Measurements from ENCODE around the gene CASS4. TPM values are rescaled to one million over a fixed set of nuclear protein-coding genes. Genes with fewer than 3 reads are reported as not detected.

Gene CASS4
- total and polyA plus RNA-seq, 3 donors from 2014 or later: 0.79 to 1.8 (median 0.92) TPM

DNA sequence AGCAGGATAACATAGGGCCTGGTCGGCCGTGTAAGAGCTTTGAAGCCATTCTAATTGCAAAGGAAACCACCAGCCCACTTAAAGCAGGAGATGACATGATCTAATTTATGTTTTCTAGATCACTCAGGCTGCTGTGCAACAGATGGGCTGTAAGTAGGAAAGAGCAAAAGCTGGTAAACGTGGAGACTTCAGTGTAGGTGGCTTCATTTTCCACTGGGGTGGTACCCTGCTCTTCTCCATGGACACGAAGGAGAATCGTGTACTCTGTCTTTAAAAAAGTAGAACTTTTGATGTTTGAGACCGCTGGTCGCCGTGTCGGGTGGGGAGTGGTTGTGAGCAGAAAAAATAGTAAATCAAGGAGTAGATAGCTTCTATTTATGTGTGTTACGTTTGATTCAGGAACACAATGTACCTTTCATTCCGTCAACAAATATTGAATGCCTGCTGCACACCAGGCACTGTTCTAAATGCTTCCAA lies 6.4 kb downstream of the CASS4 start:
- Histone ChIP-seq H3K27me3 (no peaks in the 10 kb centered on the region), H3K36me3 (ENCODE audit: low read depth, missing control alignments) (no peaks in the 10 kb centered on the region), H3K4me1 (peaks cover 8% of the 10 kb centered on the region), H3K27ac (peak overlapping the region in 1 of 2 donors; percentile 62), H3K9me3 (no peaks in the 10 kb centered on the region), H3K4me3 (no peak overlapping the region)
- WGBS, 2 donors: 60 to 71% methylated on average over 11 of the region's 11 CpGs
- intact Hi-C loops (cut with DNase I; ENCODE audit: low total_unique reads): no loop called here
- no peak for DNase-seq
- TF ChIP-seq, protein P1, sequence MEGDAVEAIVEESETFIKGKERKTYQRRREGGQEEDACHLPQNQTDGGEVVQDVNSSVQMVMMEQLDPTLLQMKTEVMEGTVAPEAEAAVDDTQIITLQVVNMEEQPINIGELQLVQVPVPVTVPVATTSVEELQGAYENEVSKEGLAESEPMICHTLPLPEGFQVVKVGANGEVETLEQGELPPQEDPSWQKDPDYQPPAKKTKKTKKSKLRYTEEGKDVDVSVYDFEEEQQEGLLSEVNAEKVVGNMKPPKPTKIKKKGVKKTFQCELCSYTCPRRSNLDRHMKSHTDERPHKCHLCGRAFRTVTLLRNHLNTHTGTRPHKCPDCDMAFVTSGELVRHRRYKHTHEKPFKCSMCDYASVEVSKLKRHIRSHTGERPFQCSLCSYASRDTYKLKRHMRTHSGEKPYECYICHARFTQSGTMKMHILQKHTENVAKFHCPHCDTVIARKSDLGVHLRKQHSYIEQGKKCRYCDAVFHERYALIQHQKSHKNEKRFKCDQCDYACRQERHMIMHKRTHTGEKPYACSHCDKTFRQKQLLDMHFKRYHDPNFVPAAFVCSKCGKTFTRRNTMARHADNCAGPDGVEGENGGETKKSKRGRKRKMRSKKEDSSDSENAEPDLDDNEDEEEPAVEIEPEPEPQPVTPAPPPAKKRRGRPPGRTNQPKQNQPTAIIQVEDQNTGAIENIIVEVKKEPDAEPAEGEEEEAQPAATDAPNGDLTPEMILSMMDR (IDR thresholded peaks at IDR 0.05): no peak
- no peak for TF ChIP-seq POLR2A (IDR thresholded peaks at IDR 0.05)

GRCh38 chr20:56420028-56420427 lies 8.0 kb downstream of the CASS4 start:
- WGBS, 2 donors: 85 to 86% methylated on average over 2 of the region's 2 CpGs
- no peak for DNase-seq
- Histone ChIP-seq H3K4me3 (no peak overlapping the region), H3K9me3 (no peaks in the 10 kb centered on the region), H3K4me1 (peaks cover 8% of the 10 kb centered on the region), H3K36me3 (ENCODE audit: low read depth, missing control alignments) (no peaks in the 10 kb centered on the region), H3K27ac (peak overlapping the region in 1 of 2 donors; percentile 62), H3K27me3 (no peaks in the 10 kb centered on the region)
- intact Hi-C loops (cut with DNase I; ENCODE audit: low total_unique reads): no loop called here
- no peak for TF ChIP-seq POLR2A (IDR thresholded peaks at IDR 0.05)
- TF ChIP-seq, protein P1 (IDR thresholded peaks at IDR 0.05): no peak

- WGBS, 2 donors: 80 to 81% methylated on average over 11 of the region's 11 CpGs
- no peak for DNase-seq
- H3K4me1 ChIP-seq: peaks cover 8% of the 10 kb centered on the region
- H3K4me3 ChIP-seq: no peak overlapping the region
- H3K27me3 ChIP-seq: no peaks in the 10 kb centered on the region
- H3K27ac ChIP-seq: no peak overlapping the region
- intact Hi-C loops (cut with DNase I; ENCODE audit: low total_unique reads): no loop called here
- TF ChIP-seq POLR2A (IDR thresholded peaks at IDR 0.05): no peak
- H3K9me3 ChIP-seq: no peaks in the 10 kb centered on the region
- no peaks in the 10 kb centered on the region for H3K36me3 ChIP-seq (ENCODE audit: low read depth, missing control alignments)
Observed at GRCh38 chr20:56420940-56421688, 9.1 kb downstream of the CASS4 start.

DNA sequence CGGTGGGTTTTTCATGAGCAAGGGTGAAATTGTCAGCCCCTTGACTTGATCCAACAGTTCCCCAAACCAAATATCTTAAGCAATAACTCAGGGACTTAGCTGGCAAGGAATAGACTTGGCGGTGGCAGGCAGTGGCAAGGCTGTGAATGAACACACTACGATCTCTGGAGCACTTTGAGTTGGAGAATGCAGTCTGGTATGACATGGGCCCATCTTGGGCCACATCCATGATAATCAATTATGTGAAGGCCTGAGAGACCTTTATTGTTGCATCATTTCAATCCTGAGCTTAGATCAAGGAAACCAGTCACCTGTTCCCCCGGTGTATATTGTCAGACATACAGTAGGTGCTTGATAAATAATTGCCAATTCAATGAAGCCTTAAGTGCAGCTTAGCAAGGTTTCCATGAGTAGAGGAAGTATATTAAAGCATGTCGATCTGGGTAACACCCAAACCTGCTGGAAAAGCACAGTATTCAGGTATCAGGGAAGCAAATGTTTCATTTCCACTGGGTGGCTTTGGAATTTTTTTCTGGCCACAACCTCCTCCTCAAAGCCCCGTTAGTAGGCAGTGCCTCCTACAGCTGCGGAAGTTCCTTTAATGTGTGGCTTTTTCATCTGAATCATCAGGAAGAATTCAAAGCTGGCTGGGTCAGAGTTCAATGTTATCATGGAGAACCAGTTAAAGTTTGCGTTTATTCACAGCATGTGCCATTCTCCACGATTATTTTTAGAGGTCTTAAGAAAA lies 10.2 kb downstream of the CASS4 start:
- no peaks in the 10 kb centered on the region for H3K36me3 ChIP-seq (ENCODE audit: low read depth, missing control alignments)
- 53 to 54% methylated on average over 8 to 9 of the region's 9 CpGs for WGBS, 2 donors
- peaks cover 8% of the 10 kb centered on the region for H3K4me1 ChIP-seq
- DNase-seq: no peak
- H3K4me3 ChIP-seq: no peak overlapping the region
- intact Hi-C loops (cut with DNase I; ENCODE audit: low total_unique reads): no loop called here
- no peak for TF ChIP-seq POLR2A (IDR thresholded peaks at IDR 0.05)
- TF ChIP-seq, protein P1 (IDR thresholded peaks at IDR 0.05): no peak
- no peak overlapping the region for H3K27ac ChIP-seq
- H3K9me3 ChIP-seq: no peaks in the 10 kb centered on the region
- no peaks in the 10 kb centered on the region for H3K27me3 ChIP-seq

GRCh38 chr20:56422824-56423189 lies 10.7 kb downstream of the CASS4 start:
- no peaks in the 10 kb centered on the region for H3K36me3 ChIP-seq (ENCODE audit: low read depth, missing control alignments)
- H3K4me1 ChIP-seq: peaks cover 8% of the 10 kb centered on the region
- no peak for TF ChIP-seq POLR2A (IDR thresholded peaks at IDR 0.05)
- TF ChIP-seq, protein P1 (IDR thresholded peaks at IDR 0.05): no peak
- no peak for DNase-seq
- H3K4me3 ChIP-seq: no peak overlapping the region
- H3K9me3 ChIP-seq: no peaks in the 10 kb centered on the region
- WGBS, 2 donors: 30 to 46% methylated on average over 4 of the region's 4 CpGs
- intact Hi-C loops (cut with DNase I; ENCODE audit: low total_unique reads): no loop called here
- H3K27ac ChIP-seq: no peak overlapping the region
- no peaks in the 10 kb centered on the region for H3K27me3 ChIP-seq
